C4-2B (cell line): Measurements from ENCODE around the gene TMEM51.

ENCODE experiments used
- ZFX ChIP-seq: fragments of 450-650 bp; IDR thresholded peaks from 2 replicates; pipeline ENCODE4 v1.6.1; 2017
- TF ChIP-seq, protein P1 (sequence below): fragments of 450-650 bp; conservative IDR thresholded peaks from 2 replicates; pipeline ENCODE4 v1.5.1; 2017; ENCODE audit warnings: mild to moderate bottlenecking

DNA sequence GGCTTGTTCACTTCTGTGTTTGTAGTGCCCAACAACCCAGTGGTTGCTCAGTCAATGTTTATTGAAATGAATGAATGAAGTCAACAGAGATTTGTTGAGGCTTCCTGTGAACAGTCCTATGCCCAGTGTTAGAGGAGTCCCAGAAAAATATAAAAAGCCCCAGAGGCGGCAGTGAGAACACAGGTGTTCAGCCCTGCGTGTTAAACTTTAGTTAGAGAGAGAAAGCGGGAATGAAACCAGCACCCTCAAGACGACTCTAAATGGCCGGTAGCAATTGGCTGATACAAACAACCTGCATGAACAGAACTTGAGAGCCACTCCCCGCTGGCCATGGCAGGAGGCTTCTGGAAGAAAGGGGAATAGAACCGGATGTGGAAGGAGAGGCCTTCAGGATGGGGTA, 22.6 kb downstream of the TMEM51 start:
- TF ChIP-seq, protein P1, sequence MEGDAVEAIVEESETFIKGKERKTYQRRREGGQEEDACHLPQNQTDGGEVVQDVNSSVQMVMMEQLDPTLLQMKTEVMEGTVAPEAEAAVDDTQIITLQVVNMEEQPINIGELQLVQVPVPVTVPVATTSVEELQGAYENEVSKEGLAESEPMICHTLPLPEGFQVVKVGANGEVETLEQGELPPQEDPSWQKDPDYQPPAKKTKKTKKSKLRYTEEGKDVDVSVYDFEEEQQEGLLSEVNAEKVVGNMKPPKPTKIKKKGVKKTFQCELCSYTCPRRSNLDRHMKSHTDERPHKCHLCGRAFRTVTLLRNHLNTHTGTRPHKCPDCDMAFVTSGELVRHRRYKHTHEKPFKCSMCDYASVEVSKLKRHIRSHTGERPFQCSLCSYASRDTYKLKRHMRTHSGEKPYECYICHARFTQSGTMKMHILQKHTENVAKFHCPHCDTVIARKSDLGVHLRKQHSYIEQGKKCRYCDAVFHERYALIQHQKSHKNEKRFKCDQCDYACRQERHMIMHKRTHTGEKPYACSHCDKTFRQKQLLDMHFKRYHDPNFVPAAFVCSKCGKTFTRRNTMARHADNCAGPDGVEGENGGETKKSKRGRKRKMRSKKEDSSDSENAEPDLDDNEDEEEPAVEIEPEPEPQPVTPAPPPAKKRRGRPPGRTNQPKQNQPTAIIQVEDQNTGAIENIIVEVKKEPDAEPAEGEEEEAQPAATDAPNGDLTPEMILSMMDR, result no peak
- TF ChIP-seq ZFX, result no peak
